ENCODE data around the gene SWAP70.

The SWAP70 gene

GRCh38 chr11:9687711-9688477 is 24.0 kb downstream of the SWAP70 start:
- no peak for TF ChIP-seq CTCF (IDR thresholded peaks at IDR 0.05; ENCODE audit: low read depth, low read length)
- DNase-seq: no peak
- no peaks in the 10 kb centered on the region for H3K27me3 ChIP-seq (ENCODE audit: insufficient read depth, low read depth, severe bottlenecking)
- H3K4me3 ChIP-seq (ENCODE audit: low read depth, low read length): no peak overlapping the region
- H3K36me3 ChIP-seq: no peaks in the 10 kb centered on the region
- no peaks in the 10 kb centered on the region for H3K9me3 ChIP-seq (ENCODE audit: severe bottlenecking)
- H3K27ac ChIP-seq: no peak overlapping the region

GRCh38 chr11:9688716-9689511 is 25.0 kb downstream of the SWAP70 start:
- no peaks in the 10 kb centered on the region for H3K27me3 ChIP-seq (ENCODE audit: insufficient read depth, low read depth, severe bottlenecking)
- H3K9me3 ChIP-seq (ENCODE audit: severe bottlenecking): no peaks in the 10 kb centered on the region
- H3K36me3 ChIP-seq: no peaks in the 10 kb centered on the region; the same call in 1 of the 2 replicates
- no peak overlapping the region for H3K27ac ChIP-seq
- no peak for TF ChIP-seq CTCF (IDR thresholded peaks at IDR 0.05; ENCODE audit: low read depth, low read length)
- H3K4me3 ChIP-seq (ENCODE audit: low read depth, low read length): no peak overlapping the region
- no peak for DNase-seq

GRCh38 chr11:9689721-9690120 is 25.8 kb downstream of the SWAP70 start:
- H3K36me3 ChIP-seq: peaks cover 7% of the 10 kb centered on the region
- DNase-seq: no peak
- no peak for TF ChIP-seq CTCF (IDR thresholded peaks at IDR 0.05; ENCODE audit: low read depth, low read length)
- H3K27ac ChIP-seq: no peak overlapping the region
- H3K27me3 ChIP-seq (ENCODE audit: insufficient read depth, low read depth, severe bottlenecking): no peaks in the 10 kb centered on the region
- no peak overlapping the region for H3K4me3 ChIP-seq (ENCODE audit: low read depth, low read length)
- no peaks in the 10 kb centered on the region for H3K9me3 ChIP-seq (ENCODE audit: severe bottlenecking)

GRCh38 chr11:9691865-9692264 is 28.0 kb downstream of the SWAP70 start:
- H3K4me3 ChIP-seq (ENCODE audit: low read depth, low read length): no peak overlapping the region
- DNase-seq: no peak
- no peak overlapping the region for H3K27ac ChIP-seq
- no peaks in the 10 kb centered on the region for H3K27me3 ChIP-seq (ENCODE audit: insufficient read depth, low read depth, severe bottlenecking)
- H3K36me3 ChIP-seq: peaks cover 13% of the 10 kb centered on the region
- no peaks in the 10 kb centered on the region for H3K9me3 ChIP-seq (ENCODE audit: severe bottlenecking)
- no peak for TF ChIP-seq CTCF (IDR thresholded peaks at IDR 0.05; ENCODE audit: low read depth, low read length)

- Histone ChIP-seq H3K27me3 (ENCODE audit: insufficient read depth, low read depth, severe bottlenecking) (no peaks in the 10 kb centered on the region), H3K9me3 (ENCODE audit: severe bottlenecking) (no peaks in the 10 kb centered on the region), H3K36me3 (peaks cover 13% of the 10 kb centered on the region), H3K4me3 (ENCODE audit: low read depth, low read length) (no peak overlapping the region), H3K27ac (no peak overlapping the region)
- DNase-seq: no peak
- no peak for TF ChIP-seq CTCF (IDR thresholded peaks at IDR 0.05; ENCODE audit: low read depth, low read length)
Observed at GRCh38 chr11:9692691-9693090, 28.8 kb downstream of the SWAP70 start.
